HG02884 (cell line): ENCODE measurements around the gene SYT11.
"Not testable (repeated sequence)": the region's sequence is repeated elsewhere in the genome, so short reads cannot be mapped to it uniquely, and the experiment has no call there.

Source experiments
- ATAC-seq: cut with Tn5 transposase; IDR thresholded peaks from one replicate; pipeline ENCODE4 v1.9.1; 2021; ENCODE audit warnings: mild to moderate bottlenecking, moderate library complexity; ENCODE audit not compliant: unreplicated experiment

The SYT11 gene

GRCh38 chr1:155859234-155859829, at the start of gene SYT11:
SYT11 (plus strand) TSS chr1:155859567; CDS start chr1:155859762, 195 bp downstream.
- peak; percentile 57 for ATAC-seq

DNA sequence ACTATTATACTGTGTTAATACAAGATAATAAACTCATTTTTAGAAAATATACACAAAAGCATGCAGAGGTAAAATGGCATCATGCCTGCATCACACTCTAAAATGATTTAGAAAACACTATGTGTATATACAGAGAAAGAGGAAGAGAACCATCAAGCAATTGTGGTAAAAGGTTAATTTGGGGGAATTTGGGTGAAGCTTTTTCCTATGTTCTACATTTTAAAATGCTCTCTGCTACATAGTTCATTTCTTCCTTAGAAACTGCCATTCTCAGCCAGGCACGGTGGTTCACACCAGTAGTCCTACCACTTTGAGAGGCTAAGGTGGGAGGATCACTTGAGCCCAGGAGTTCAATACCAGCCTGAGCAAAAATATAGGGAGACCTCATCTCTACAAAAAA, 46.5 kb upstream of the SYT11 start:
- no peak for ATAC-seq

DNA sequence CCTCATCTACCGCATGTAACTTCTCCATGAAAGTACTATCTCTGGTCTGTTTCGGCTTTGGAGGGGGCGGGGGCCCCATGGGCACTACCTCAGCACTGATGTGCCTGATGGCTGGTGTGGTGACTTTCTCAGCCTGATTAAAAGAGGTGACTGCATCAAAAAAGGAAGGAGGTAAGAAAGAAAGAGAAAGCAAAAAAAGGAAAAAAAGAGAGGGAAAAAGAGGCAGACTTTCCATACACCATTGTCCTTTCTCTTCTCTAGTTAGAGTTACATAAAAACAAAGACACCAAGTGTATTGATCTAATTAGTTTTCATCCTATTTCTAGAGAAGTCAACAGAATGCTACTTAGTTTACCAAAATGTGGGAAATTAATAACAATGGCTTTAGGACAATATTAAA, 45.7 kb upstream of the SYT11 start:
- no peak for ATAC-seq

GRCh38 chr1:155816351-155816750, 43.0 kb upstream of the SYT11 start:
- no peak for ATAC-seq

DNA sequence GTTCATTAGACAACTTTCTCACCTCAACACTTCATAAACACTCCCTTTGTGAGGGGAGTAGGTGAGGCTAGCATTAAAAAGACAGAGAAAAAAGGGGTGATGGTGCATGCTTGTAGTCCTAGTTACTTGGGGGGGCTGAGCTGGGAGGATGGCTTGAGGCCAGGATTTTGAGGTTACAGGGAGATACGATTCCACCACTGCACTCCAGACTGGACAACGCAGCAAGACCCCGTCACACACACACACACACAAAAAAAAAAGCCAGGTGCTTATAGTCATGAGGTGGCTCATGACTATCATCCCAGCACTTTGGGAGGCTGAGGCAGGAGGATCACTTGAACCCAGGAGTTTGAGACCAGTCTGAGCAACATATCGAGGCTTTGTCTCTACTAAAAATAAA, 31.9 kb upstream of the SYT11 start:
- no peak for ATAC-seq

DNA sequence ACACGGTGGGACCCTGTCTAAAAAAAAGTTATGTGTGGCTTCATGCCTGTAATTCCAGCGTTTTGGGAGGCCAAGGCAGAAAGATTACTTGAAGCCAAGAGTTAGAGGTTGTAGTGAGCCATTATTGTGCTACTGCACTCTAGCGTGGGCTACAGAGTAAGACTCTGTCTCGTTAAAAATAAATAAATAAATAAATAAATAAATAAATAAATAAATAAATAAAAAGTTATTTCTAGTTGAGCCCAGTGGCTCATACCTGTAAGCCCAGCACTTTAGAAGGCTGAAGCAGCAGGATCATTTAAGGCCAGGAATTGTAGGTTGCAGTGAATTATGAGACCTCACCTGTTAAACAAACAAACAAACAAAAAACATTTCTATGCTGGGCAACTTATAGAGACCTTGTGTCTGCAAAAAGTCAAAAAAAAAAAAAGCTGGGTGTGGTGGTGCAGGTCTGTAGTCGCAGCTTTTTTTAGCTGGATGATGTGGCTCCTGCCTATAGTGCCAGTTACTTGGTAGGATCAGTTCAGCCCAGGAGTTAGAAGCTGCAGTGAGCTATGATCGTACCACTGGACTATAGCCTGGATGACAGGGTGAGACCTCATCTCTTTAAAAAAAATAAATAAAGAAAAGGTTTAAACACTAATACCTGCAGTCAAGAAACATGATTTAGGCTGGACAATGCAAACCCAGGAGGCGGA, 27.9 kb upstream of the SYT11 start:
- ATAC-seq, result no peak

DNA sequence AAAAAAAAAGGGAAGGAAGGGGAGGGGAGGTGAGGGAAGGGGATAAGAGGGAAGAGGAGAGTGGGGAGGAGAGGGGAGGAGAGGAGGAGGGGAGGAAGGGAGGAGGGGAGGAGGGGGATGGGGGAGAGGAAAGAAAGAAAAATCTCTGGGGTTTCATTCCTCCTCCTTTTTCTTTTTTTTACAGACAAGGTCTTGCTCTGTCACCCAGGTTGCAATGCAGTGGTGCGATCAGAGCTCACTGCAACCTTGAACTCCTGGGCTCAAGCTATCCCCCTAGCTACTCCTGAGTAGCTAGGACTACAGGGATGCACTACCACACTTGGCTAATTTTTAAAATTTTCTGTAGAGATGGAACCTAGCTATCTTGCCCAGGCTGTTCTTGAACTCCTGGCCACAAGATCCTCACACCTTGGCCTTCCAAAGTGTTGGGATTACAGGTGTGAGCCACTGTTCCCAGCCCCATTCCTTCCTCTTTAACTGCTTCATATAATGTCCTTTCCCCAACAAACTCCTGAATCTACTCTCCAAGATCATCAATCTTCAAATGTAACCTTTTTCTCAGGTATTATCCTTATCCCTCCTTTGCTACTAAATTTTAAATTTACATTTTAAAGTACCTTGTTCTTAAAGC, 25.6 kb upstream of the SYT11 start:
- ATAC-seq, result no peak

DNA sequence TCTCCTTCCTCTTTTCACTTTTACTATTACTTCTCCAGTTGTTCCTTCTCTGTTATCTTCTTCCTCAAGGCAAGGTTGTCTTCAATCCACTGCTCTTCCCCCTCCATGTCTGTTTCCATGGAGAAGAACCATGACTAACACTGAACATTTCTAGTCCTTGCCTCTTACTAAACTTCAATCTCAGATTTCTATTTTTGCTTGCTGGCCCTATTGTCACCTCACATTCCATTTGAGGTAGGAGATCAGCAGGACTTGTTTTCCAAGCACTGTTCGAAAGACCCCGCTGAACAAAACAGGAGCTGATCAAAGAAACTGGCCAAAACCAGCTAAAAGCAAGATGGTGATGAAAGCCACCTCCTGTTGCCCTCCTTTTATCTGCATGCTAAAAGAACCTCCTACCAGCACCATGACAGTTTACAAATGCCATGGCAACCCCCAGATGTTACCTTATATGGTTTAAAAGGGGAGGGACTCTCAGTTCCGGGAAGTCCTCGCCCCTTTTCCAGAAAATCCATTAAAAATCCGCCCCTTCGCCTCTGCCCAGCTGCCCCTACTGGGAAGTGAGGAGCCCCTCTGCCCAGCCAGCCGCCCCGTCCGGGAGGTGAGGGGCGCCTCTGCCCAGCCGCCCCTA, 25.0 kb upstream of the SYT11 start:
- ATAC-seq, result no peak

GRCh38 chr1:155834927-155835399, 24.4 kb upstream of the SYT11 start:
- ATAC-seq, result not testable (repeated sequence)

GRCh38 chr1:155835548-155835947, 23.8 kb upstream of the SYT11 start:
- no peak for ATAC-seq

DNA sequence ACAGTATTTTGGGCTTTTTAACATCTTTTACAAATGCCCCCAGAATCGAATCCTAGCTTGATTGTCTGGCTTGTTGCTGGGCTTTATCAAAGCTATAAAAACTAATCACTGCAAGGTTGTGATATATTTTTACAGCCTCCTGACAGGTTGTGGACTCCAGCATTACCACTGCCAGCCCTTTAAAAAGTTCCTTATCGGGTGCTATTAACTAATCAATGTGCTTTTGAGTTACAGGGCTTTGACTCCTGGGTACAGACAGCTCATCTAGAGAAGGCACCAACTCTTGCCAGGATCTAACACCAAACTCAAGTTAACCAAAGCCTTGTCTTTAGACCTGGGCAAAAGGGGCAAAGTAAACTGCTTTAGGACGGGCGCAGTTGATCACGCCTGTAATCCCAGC, 19.0 kb upstream of the SYT11 start:
- ATAC-seq, result no peak

GRCh38 chr1:155844860-155845421, 14.4 kb upstream of the SYT11 start:
- ATAC-seq, result no peak

GRCh38 chr1:155847823-155848529, 11.4 kb upstream of the SYT11 start:
- ATAC-seq, result no peak

DNA sequence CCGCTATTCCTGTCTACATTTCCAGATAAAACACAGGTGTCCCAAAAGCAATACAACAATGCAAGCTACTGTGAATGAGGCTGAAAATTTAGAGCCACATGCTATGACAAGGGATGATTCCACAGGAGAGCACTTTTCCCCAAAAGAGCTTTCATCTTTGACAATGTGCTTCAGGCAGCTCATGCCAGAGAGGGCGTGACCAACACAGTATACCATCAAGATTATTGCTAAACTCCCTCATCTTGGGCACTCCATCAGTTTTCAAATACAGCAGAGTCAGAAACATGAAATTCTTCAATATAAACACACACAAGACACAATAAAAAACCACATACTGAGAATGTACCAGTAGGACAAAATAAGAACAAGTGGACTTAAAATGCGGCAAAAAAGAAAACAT, 9.0 kb upstream of the SYT11 start:
- ATAC-seq, result no peak

DNA sequence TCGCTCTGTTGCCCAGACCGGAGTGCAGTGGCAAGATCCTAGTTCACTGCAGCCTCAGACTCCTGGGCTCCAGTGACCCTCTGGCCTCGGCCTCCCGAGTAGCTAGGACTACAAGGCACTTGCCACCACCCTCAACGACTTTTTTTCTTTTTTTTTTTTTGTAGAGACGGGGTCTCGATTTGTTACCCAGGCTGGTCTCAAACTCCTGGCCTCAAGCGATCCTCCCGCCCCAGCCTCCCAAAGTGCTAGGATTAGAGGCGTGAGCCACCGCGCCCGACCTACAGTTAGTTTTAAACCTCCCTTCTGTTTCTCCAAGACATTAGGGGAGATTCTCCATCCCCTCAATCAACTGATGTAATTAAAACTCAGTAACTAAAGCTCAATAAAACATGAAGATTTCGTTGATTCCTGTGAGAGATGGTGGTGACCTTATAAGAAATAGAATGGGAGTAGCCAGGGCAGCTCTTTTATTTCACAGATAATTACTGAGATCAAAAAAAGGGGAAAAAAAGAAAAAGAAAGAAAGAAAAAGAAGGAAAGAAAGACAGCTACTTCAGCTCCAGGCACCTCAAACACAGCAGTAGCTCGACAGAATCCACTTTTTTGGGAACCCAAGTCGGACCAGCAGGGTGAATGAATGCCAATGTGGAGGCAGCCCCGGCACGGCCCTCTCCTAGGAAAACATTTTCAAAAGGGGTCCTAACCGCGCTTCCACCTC, 3.0 kb upstream of the SYT11 start:
- ATAC-seq, result no peak

GRCh38 chr1:155856975-155857930, 2.1 kb upstream of the SYT11 start, which contains the start of gene GON4L:
GON4L (minus strand) TSS chr1:155857214; CDS start chr1:155853780, 3,434 bp downstream.
- peak; percentile 56 for ATAC-seq

- ATAC-seq, result no peak
Observed at GRCh38 chr1:155858800-155859233, 550 bp upstream of the SYT11 start.
